Measurements from ENCODE around the gene CDC23.
"Not testable (repeated sequence)": the region's sequence is repeated elsewhere in the genome, so short reads cannot be mapped to it uniquely, and the experiment has no call there.

Gene CDC23

DNA sequence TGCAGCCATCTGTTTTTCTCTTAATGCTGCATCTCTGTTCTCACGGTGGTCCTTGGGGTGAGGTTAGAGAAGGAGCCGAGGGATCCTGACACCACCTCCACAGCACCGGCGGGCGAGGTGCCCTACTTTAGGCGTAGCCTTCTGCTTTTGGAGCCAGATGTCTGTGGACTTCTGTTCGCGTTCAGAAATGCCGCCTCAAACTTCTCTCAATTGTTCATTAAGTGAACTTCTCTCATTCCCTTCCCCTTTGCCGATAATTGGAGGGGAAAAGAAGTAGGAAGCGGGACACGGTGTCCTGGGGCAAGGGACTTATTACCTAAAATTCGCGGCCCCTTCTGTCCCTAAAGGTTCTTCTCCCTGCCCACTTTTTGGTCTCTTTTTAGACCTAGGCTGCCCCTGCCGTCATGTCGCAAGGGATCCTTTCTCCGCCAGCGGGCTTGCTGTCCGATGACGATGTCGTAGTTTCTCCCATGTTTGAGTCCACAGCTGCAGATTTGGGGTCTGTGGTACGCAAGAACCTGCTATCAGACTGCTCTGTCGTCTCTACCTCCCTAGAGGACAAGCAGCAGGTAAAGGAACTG, 33.8 kb downstream of the CDC23 start:
- Histone ChIP-seq H3K9me3 (ENCODE audit: control insufficient read depth, low read length) (no peaks in the 10 kb centered on the region), H3K4me3 (ENCODE audit: insufficient read depth, low read depth, low read length) (peak overlapping the region; percentile 96), H3K36me3 (ENCODE audit: control insufficient read depth, insufficient read depth, low read length) (peaks cover 39% of the 10 kb centered on the region), H3K4me1 (ENCODE audit: control insufficient read depth, insufficient read depth, low read length) (no peaks in the 10 kb centered on the region), H3K27ac (ENCODE audit: insufficient read depth, low read depth, low read length, poor library complexity, severe bottlenecking) (peak overlapping the region; percentile 93), H3K27me3 (ENCODE audit: control insufficient read depth, insufficient read depth, low read length, poor library complexity, severe bottlenecking) (no peaks in the 10 kb centered on the region)
- WGBS, 2 experiments = 0% methylated on average over 23 of the region's 23 CpGs

GRCh38 chr5:138178516-138179276, 34.4 kb downstream of the CDC23 start, which contains the start of the genes BRD8 and KIF20A:
Gene BRD8 (minus strand): TSS chr5:138178630. CDS start chr5:138178614, 16 bp downstream.
Gene KIF20A (plus strand): TSS chr5:138179112. CDS start chr5:138179681, 569 bp downstream.
- 0% methylated on average over 41 of the region's 41 CpGs for WGBS, 2 experiments
- Histone ChIP-seq H3K27ac (ENCODE audit: insufficient read depth, low read depth, low read length, poor library complexity, severe bottlenecking) (peak within 1 kb of the TSS; percentile 93), H3K4me1 (ENCODE audit: control insufficient read depth, insufficient read depth, low read length) (no peaks in the 10 kb centered on the region), H3K27me3 (ENCODE audit: control insufficient read depth, insufficient read depth, low read length, poor library complexity, severe bottlenecking) (no peaks in the 10 kb centered on the region), H3K9me3 (ENCODE audit: control insufficient read depth, low read length) (no peaks in the 10 kb centered on the region), H3K36me3 (ENCODE audit: control insufficient read depth, insufficient read depth, low read length) (peaks cover 33% of the 10 kb centered on the region), H3K4me3 (ENCODE audit: insufficient read depth, low read depth, low read length) (peak within 1 kb of the TSS; percentile 96)

GRCh38 chr5:138177941-138178515, 35.1 kb downstream of the CDC23 start:
- H3K4me1 ChIP-seq (ENCODE audit: control insufficient read depth, insufficient read depth, low read length) = no peaks in the 10 kb centered on the region
- H3K4me3 ChIP-seq (ENCODE audit: insufficient read depth, low read depth, low read length) = peak overlapping the region; percentile 96
- H3K9me3 ChIP-seq (ENCODE audit: control insufficient read depth, low read length) = no peaks in the 10 kb centered on the region
- peaks cover 26% of the 10 kb centered on the region for H3K36me3 ChIP-seq (ENCODE audit: control insufficient read depth, insufficient read depth, low read length)
- 0% methylated on average over 16 of the region's 16 CpGs for WGBS, 2 experiments
- peak overlapping the region; percentile 93 for H3K27ac ChIP-seq (ENCODE audit: insufficient read depth, low read depth, low read length, poor library complexity, severe bottlenecking)
- no peaks in the 10 kb centered on the region for H3K27me3 ChIP-seq (ENCODE audit: control insufficient read depth, insufficient read depth, low read length, poor library complexity, severe bottlenecking)

- no peaks in the 10 kb centered on the region for H3K9me3 ChIP-seq (ENCODE audit: control insufficient read depth, low read length)
- H3K27me3 ChIP-seq (ENCODE audit: control insufficient read depth, insufficient read depth, low read length, poor library complexity, severe bottlenecking) = no peaks in the 10 kb centered on the region
- H3K27ac ChIP-seq (ENCODE audit: insufficient read depth, low read depth, low read length, poor library complexity, severe bottlenecking) = no peak overlapping the region
- no peaks in the 10 kb centered on the region for H3K4me1 ChIP-seq (ENCODE audit: control insufficient read depth, insufficient read depth, low read length)
- H3K4me3 ChIP-seq (ENCODE audit: insufficient read depth, low read depth, low read length) = no peak overlapping the region
- H3K36me3 ChIP-seq (ENCODE audit: control insufficient read depth, insufficient read depth, low read length) = peaks cover 71% of the 10 kb centered on the region
These were observed 42.8 kb downstream of the CDC23 start for GRCh38 chr5:138170299-138170698.

GRCh38 chr5:138169124-138169523, 44.0 kb downstream of the CDC23 start:
- H3K27me3 ChIP-seq (ENCODE audit: control insufficient read depth, insufficient read depth, low read length, poor library complexity, severe bottlenecking) = no peaks in the 10 kb centered on the region
- 87 to 98% methylated on average over 5 of the region's 5 CpGs for WGBS, 2 experiments
- no peaks in the 10 kb centered on the region for H3K9me3 ChIP-seq (ENCODE audit: control insufficient read depth, low read length)
- peaks cover 77% of the 10 kb centered on the region for H3K36me3 ChIP-seq (ENCODE audit: control insufficient read depth, insufficient read depth, low read length)
- H3K27ac ChIP-seq (ENCODE audit: insufficient read depth, low read depth, low read length, poor library complexity, severe bottlenecking) = no peak overlapping the region
- H3K4me3 ChIP-seq (ENCODE audit: insufficient read depth, low read depth, low read length) = no peak overlapping the region
- no peaks in the 10 kb centered on the region for H3K4me1 ChIP-seq (ENCODE audit: control insufficient read depth, insufficient read depth, low read length)

- no peak overlapping the region for H3K27ac ChIP-seq (ENCODE audit: insufficient read depth, low read depth, low read length, poor library complexity, severe bottlenecking)
- H3K36me3 ChIP-seq (ENCODE audit: control insufficient read depth, insufficient read depth, low read length) = peaks cover 91% of the 10 kb centered on the region
- H3K27me3 ChIP-seq (ENCODE audit: control insufficient read depth, insufficient read depth, low read length, poor library complexity, severe bottlenecking) = no peaks in the 10 kb centered on the region
- H3K9me3 ChIP-seq (ENCODE audit: control insufficient read depth, low read length) = no peaks in the 10 kb centered on the region
- H3K4me1 ChIP-seq (ENCODE audit: control insufficient read depth, insufficient read depth, low read length) = no peaks in the 10 kb centered on the region
- H3K4me3 ChIP-seq (ENCODE audit: insufficient read depth, low read depth, low read length) = no peak overlapping the region
These were observed 49.4 kb downstream of the CDC23 start for GRCh38 chr5:138163721-138164120.

DNA sequence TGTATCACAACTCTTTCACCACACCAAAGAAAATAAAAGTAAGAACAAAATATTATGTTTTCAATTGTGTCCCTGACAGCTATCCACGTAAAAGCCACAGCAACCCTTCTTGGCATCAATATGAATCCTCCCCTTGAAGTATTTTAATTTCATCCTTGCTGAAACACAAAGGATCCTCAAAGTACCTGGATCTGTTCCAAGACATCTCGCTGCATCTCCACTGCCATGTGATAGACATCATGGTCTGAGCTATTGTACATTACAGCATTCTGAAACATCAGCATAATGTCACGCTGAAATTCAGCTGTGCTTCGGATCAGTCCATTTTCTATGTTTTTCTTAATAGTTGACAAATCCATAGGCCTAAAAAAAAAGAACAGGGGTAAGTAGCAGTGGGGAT, 52.4 kb downstream of the CDC23 start:
- Histone ChIP-seq H3K4me1 (ENCODE audit: control insufficient read depth, insufficient read depth, low read length) (no peaks in the 10 kb centered on the region), H3K27ac (ENCODE audit: insufficient read depth, low read depth, low read length, poor library complexity, severe bottlenecking) (no peak overlapping the region), H3K27me3 (ENCODE audit: control insufficient read depth, insufficient read depth, low read length, poor library complexity, severe bottlenecking) (no peaks in the 10 kb centered on the region), H3K36me3 (ENCODE audit: control insufficient read depth, insufficient read depth, low read length) (peaks cover 88% of the 10 kb centered on the region), H3K4me3 (ENCODE audit: insufficient read depth, low read depth, low read length) (no peak overlapping the region), H3K9me3 (ENCODE audit: control insufficient read depth, low read length) (no peaks in the 10 kb centered on the region)
- 97 to 98% methylated on average over 3 to 4 of the region's 4 CpGs for WGBS, 2 experiments

DNA sequence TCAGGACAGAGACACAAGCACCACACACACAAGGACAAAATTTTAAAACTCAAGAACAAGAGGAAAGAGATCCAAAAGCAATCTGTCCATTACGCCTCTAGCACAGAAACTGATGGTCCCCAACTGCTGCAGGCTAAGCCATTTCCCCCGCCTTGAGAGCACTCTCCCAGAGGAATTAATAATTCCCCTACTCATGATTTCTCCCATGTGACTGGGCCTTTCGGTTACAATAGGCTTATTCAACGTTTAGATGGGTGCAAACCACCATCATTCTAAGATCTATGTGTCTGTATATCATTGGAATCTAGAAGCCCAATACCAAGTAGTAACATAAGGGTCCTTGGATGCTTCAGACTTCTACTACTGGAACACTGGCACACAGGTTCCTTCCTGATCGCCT, 53.5 kb downstream of the CDC23 start:
- 95 to 96% methylated on average over 5 of the region's 5 CpGs for WGBS, 2 experiments
- no peaks in the 10 kb centered on the region for H3K9me3 ChIP-seq (ENCODE audit: control insufficient read depth, low read length)
- peaks cover 78% of the 10 kb centered on the region for H3K36me3 ChIP-seq (ENCODE audit: control insufficient read depth, insufficient read depth, low read length)
- H3K27me3 ChIP-seq (ENCODE audit: control insufficient read depth, insufficient read depth, low read length, poor library complexity, severe bottlenecking) = no peaks in the 10 kb centered on the region
- no peak overlapping the region for H3K4me3 ChIP-seq (ENCODE audit: insufficient read depth, low read depth, low read length)
- no peaks in the 10 kb centered on the region for H3K4me1 ChIP-seq (ENCODE audit: control insufficient read depth, insufficient read depth, low read length)
- no peak overlapping the region for H3K27ac ChIP-seq (ENCODE audit: insufficient read depth, low read depth, low read length, poor library complexity, severe bottlenecking)

GRCh38 chr5:138157626-138158025, 55.5 kb downstream of the CDC23 start:
- Histone ChIP-seq H3K9me3 (ENCODE audit: control insufficient read depth, low read length) (no peaks in the 10 kb centered on the region), H3K4me1 (ENCODE audit: control insufficient read depth, insufficient read depth, low read length) (no peaks in the 10 kb centered on the region), H3K27ac (ENCODE audit: insufficient read depth, low read depth, low read length, poor library complexity, severe bottlenecking) (no peak overlapping the region), H3K27me3 (ENCODE audit: control insufficient read depth, insufficient read depth, low read length, poor library complexity, severe bottlenecking) (no peaks in the 10 kb centered on the region), H3K36me3 (ENCODE audit: control insufficient read depth, insufficient read depth, low read length) (peaks cover 58% of the 10 kb centered on the region), H3K4me3 (ENCODE audit: insufficient read depth, low read depth, low read length) (no peak overlapping the region)
- WGBS, 2 experiments = 100% methylated on average over 1 of the region's 1 CpG

DNA sequence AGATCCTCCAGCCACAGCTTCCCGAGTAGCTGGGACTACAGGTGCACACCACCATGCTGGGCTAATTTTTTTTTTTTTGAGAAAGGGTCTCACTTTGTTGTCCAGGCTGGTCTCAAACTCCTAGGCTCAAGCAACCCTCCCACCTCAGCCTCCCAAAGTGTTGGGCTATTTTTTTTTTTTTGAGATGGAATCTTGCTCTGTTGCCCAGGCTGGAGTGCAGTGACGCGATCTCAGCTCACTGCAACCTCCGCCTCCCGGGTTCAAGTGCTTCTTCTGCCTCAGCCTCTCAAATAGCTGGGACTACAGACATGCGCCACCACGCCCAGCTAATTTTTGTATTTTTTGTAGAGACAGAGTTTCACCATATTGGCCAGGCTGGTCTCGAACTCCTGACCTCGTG, 57.1 kb downstream of the CDC23 start:
- 94 to 97% methylated on average over 9 of the region's 9 CpGs for WGBS, 2 experiments
- not testable (repeated sequence) for H3K9me3 ChIP-seq (ENCODE audit: control insufficient read depth, low read length); H3K27ac ChIP-seq (ENCODE audit: insufficient read depth, low read depth, low read length, poor library complexity, severe bottlenecking)

More for the DNA sequence above, 57.1 kb downstream of the CDC23 start:
- not testable (repeated sequence) for H3K27me3 ChIP-seq (ENCODE audit: control insufficient read depth, insufficient read depth, low read length, poor library complexity, severe bottlenecking); H3K4me1 ChIP-seq (ENCODE audit: control insufficient read depth, insufficient read depth, low read length); H3K4me3 ChIP-seq (ENCODE audit: insufficient read depth, low read depth, low read length)
- peaks cover 44% of the 10 kb centered on the region for H3K36me3 ChIP-seq (ENCODE audit: control insufficient read depth, insufficient read depth, low read length)

All from ectodermal cell (in vitro differentiated cells).